ENCODE measurements around the gene TMED5.

DNA sequence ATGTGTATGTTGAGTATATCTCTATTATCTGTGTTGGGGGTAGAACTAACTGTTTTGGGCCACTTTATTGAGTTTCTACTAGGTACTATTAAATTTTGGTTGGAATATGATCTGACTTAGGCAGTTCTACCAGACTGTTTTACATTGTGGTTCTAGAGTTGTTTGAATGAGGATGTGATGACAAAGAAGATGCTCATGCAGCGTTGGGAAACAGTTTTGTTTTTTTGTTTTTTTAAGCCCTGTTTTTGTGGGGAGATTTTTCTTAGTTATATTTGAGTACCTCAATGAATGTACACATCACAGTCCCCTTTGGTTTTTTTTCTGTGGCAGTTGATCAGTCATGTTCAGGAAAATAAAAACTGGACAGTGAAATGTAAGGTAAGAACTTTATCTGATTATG lies 40.1 kb downstream of the TMED5 start:
- no peak for TF ChIP-seq CTCF (conservative IDR thresholded peaks at IDR 0.05; ENCODE audit: low read depth, low read length)
- TF ChIP-seq RFX5 (IDR thresholded peaks at IDR 0.05; ENCODE audit: low read depth, low read length): no peak
- TF ChIP-seq USF2 (IDR thresholded peaks at IDR 0.05; ENCODE audit: low read depth, low read length): no peak
- no peak for TF ChIP-seq POLR2A (IDR thresholded peaks at IDR 0.05; ENCODE audit: low read depth, low read length)
- TF ChIP-seq CEBPB (IDR thresholded peaks at IDR 0.05; ENCODE audit: low read depth, low read length): no peak
- TF ChIP-seq, protein P1, sequence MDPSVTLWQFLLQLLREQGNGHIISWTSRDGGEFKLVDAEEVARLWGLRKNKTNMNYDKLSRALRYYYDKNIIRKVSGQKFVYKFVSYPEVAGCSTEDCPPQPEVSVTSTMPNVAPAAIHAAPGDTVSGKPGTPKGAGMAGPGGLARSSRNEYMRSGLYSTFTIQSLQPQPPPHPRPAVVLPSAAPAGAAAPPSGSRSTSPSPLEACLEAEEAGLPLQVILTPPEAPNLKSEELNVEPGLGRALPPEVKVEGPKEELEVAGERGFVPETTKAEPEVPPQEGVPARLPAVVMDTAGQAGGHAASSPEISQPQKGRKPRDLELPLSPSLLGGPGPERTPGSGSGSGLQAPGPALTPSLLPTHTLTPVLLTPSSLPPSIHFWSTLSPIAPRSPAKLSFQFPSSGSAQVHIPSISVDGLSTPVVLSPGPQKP (IDR thresholded peaks at IDR 0.05; ENCODE audit: borderline replicate concordance, low read depth, low read length): no peak
- TF ChIP-seq RAD21 (IDR thresholded peaks at IDR 0.05; ENCODE audit: low read length): no peak
- TF ChIP-seq MAFK (IDR thresholded peaks at IDR 0.05; ENCODE audit: low read depth, low read length): no peak
- TF ChIP-seq BHLHE40 (IDR thresholded peaks at IDR 0.05; ENCODE audit: low read depth, low read length): no peak
- no peak for TF ChIP-seq MAZ (IDR thresholded peaks at IDR 0.05; ENCODE audit: borderline replicate concordance, low read depth, low read length)
- TF ChIP-seq SMC3 (IDR thresholded peaks at IDR 0.05; ENCODE audit: low read depth, low read length): no peak
- no peak for TF ChIP-seq FOS (IDR thresholded peaks at IDR 0.05; ENCODE audit: low read depth, low read length)
- TF ChIP-seq MXI1 (IDR thresholded peaks at IDR 0.05; ENCODE audit: borderline replicate concordance, low read depth, low read length): no peak

All from IMR-90 (cell line).